ENCODE data around the gene MITD1. TPM values are rescaled to one million over a fixed set of nuclear protein-coding genes. Genes with fewer than 3 reads are reported as not detected.

The MITD1 gene
- polyA plus RNA-seq, 1 donor from 2014 or later = 87.7 TPM

GRCh38 chr2:99159594-99159993 lies 21.3 kb downstream of the MITD1 start:
- Histone ChIP-seq H3F3A (ENCODE audit: insufficient read depth, low read length, poor library complexity, severe bottlenecking) (no peaks in the 10 kb centered on the region), H3K9me3 (ENCODE audit: low read length) (no peaks in the 10 kb centered on the region), H3K9me2 (ENCODE audit: insufficient read depth, low read length) (no peaks in the 10 kb centered on the region), H3K4me3 (ENCODE audit: low read length) (no peak overlapping the region), H3K79me2 (replicated peaks; ENCODE audit: insufficient read depth, low read length) (no peaks in the 10 kb centered on the region), H3K9ac (ENCODE audit: low read length) (no peak overlapping the region), H3K27me3 (ENCODE audit: insufficient read depth, low read depth, low read length) (no peaks in the 10 kb centered on the region), H3K36me3 (ENCODE audit: insufficient read depth, low read length) (peaks cover 10% of the 10 kb centered on the region), H3K4me2 (ENCODE audit: low read length) (no peak overlapping the region), H3K27ac (ENCODE audit: low read length) (no peak overlapping the region), H4K20me1 (ENCODE audit: insufficient read depth) (no peaks in the 10 kb centered on the region), H2AFZ (ENCODE audit: low read depth, low read length) (no peak overlapping the region)
- TF ChIP-seq EP300 (conservative IDR thresholded peaks at IDR 0.05; ENCODE audit: poor library complexity, severe bottlenecking) = no peak

- H3K9me2 ChIP-seq (ENCODE audit: insufficient read depth, low read length) = no peaks in the 10 kb centered on the region
- no peak overlapping the region for H3K4me2 ChIP-seq (ENCODE audit: low read length)
- H2AFZ ChIP-seq (ENCODE audit: low read depth, low read length) = no peak overlapping the region
- peaks cover 10% of the 10 kb centered on the region for H3K36me3 ChIP-seq (ENCODE audit: insufficient read depth, low read length)
- no peaks in the 10 kb centered on the region for H3K9me3 ChIP-seq (ENCODE audit: low read length)
- no peaks in the 10 kb centered on the region for H3K79me2 ChIP-seq (replicated peaks; ENCODE audit: insufficient read depth, low read length)
- H3K4me3 ChIP-seq (ENCODE audit: low read length) = no peak overlapping the region
- no peaks in the 10 kb centered on the region for H3K27me3 ChIP-seq (ENCODE audit: insufficient read depth, low read depth, low read length)
- H3F3A ChIP-seq (ENCODE audit: insufficient read depth, low read length, poor library complexity, severe bottlenecking) = no peaks in the 10 kb centered on the region
- H3K9ac ChIP-seq (ENCODE audit: low read length) = no peak overlapping the region
- TF ChIP-seq TAF1 (IDR thresholded peaks at IDR 0.05; ENCODE audit: low read depth) = no peak
- no peaks in the 10 kb centered on the region for H4K20me1 ChIP-seq (ENCODE audit: insufficient read depth)
- H3K27ac ChIP-seq (ENCODE audit: low read length) = no peak overlapping the region
Observed at GRCh38 chr2:99158599-99158998, 22.3 kb downstream of the MITD1 start.

DNA sequence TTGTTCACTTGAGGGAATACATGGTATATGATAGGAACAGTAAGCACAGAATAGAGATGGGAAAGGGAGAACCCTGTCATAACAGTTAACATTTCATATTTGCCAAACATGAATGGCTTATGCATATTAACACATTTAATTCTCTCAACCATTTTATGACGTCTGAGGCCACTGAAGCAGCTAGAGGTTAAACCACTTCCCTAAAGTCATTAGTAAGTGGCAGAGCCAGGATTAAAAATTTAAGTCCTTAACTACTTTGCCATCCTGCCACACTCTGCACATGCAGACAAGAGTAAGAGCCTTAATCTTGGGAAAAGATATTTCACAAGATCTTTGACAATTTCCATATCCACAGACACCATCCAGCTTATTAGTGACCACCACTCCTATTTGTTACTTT lies 24.0 kb downstream of the MITD1 start:
- Histone ChIP-seq H3K4me3 (ENCODE audit: low read length) (no peak overlapping the region), H3K9me3 (ENCODE audit: low read length) (no peaks in the 10 kb centered on the region), H3K4me2 (ENCODE audit: low read length) (no peak overlapping the region), H3K79me2 (replicated peaks; ENCODE audit: insufficient read depth, low read length) (no peaks in the 10 kb centered on the region), H3K27me3 (ENCODE audit: insufficient read depth, low read depth, low read length) (no peaks in the 10 kb centered on the region), H3K9ac (ENCODE audit: low read length) (no peak overlapping the region), H3K9me2 (ENCODE audit: insufficient read depth, low read length) (no peaks in the 10 kb centered on the region), H2AFZ (ENCODE audit: low read depth, low read length) (no peak overlapping the region), H4K20me1 (ENCODE audit: insufficient read depth) (no peaks in the 10 kb centered on the region), H3K36me3 (ENCODE audit: insufficient read depth, low read length) (peaks cover 4% of the 10 kb centered on the region), H3F3A (ENCODE audit: insufficient read depth, low read length, poor library complexity, severe bottlenecking) (no peaks in the 10 kb centered on the region), H3K27ac (ENCODE audit: low read length) (no peak overlapping the region)
- TF ChIP-seq EZH2 (IDR thresholded peaks at IDR 0.05; ENCODE audit: borderline replicate concordance, insufficient read depth, low read length, poor library complexity, severe bottlenecking) = no peak
- TF ChIP-seq POLR2AphosphoS5 (IDR thresholded peaks at IDR 0.05) = no peak
- TF ChIP-seq SMC3 (conservative IDR thresholded peaks at IDR 0.05; ENCODE audit: poor library complexity) = no peak
- TF ChIP-seq, protein P1, sequence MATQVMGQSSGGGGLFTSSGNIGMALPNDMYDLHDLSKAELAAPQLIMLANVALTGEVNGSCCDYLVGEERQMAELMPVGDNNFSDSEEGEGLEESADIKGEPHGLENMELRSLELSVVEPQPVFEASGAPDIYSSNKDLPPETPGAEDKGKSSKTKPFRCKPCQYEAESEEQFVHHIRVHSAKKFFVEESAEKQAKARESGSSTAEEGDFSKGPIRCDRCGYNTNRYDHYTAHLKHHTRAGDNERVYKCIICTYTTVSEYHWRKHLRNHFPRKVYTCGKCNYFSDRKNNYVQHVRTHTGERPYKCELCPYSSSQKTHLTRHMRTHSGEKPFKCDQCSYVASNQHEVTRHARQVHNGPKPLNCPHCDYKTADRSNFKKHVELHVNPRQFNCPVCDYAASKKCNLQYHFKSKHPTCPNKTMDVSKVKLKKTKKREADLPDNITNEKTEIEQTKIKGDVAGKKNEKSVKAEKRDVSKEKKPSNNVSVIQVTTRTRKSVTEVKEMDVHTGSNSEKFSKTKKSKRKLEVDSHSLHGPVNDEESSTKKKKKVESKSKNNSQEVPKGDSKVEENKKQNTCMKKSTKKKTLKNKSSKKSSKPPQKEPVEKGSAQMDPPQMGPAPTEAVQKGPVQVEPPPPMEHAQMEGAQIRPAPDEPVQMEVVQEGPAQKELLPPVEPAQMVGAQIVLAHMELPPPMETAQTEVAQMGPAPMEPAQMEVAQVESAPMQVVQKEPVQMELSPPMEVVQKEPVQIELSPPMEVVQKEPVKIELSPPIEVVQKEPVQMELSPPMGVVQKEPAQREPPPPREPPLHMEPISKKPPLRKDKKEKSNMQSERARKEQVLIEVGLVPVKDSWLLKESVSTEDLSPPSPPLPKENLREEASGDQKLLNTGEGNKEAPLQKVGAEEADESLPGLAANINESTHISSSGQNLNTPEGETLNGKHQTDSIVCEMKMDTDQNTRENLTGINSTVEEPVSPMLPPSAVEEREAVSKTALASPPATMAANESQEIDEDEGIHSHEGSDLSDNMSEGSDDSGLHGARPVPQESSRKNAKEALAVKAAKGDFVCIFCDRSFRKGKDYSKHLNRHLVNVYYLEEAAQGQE (IDR thresholded peaks at IDR 0.05; ENCODE audit: borderline replicate concordance) = no peak
- TF ChIP-seq RAD21 (conservative IDR thresholded peaks at IDR 0.05) = no peak
- TF ChIP-seq CTCF (IDR thresholded peaks at IDR 0.05; ENCODE audit: poor library complexity, severe bottlenecking) = no peak
- no peak for TF ChIP-seq EP300 (conservative IDR thresholded peaks at IDR 0.05; ENCODE audit: poor library complexity, severe bottlenecking)
- no peak for TF ChIP-seq MXI1 (conservative IDR thresholded peaks at IDR 0.05; ENCODE audit: poor library complexity, severe bottlenecking)
- TF ChIP-seq TAF1 (IDR thresholded peaks at IDR 0.05; ENCODE audit: low read depth) = no peak
